Cardiac muscle cell (in vitro differentiated cells and primary cell): ENCODE measurements around the gene TCL1B. TPM values are rescaled to one million over a fixed set of nuclear protein-coding genes. Genes with fewer than 3 reads are reported as not detected.

Experiments
- DNase-seq, 2 donors: peaks; one replicate each; pipeline versions ENCODE4 v3.0.0 to v3.0.0-alpha.2; 2010 to 2017; ENCODE audit warnings: low read depth in 1 of 2, low spot score in 1 of 2
- H3K27ac ChIP-seq: fragments of 200-600 bp; sonication (generic); 2 replicates; pipeline ENCODE4 v1.5.1; 2016
- H3K27me3 ChIP-seq: fragments of 200-600 bp; sonication (generic); 2 replicates; pipeline ENCODE4 v1.6.0; 2016; ENCODE audit warnings: control low read depth
- H3K36me3 ChIP-seq: fragments of 200-600 bp; sonication (generic); 2 replicates; pipeline ENCODE4 v1.5.1; 2016; ENCODE audit warnings: control low read depth
- H3K4me1 ChIP-seq: fragments of 200-600 bp; sonication (generic); 2 replicates; pipeline ENCODE4 v1.8.1; 2017; ENCODE audit warnings: low read depth, mild to moderate bottlenecking, mixed run types
- H3K4me3 ChIP-seq: fragments of 200-600 bp; sonication (generic); 2 replicates; pipeline ENCODE4 v1.5.1; 2016; ENCODE audit warnings: mild to moderate bottlenecking
- H3K9me3 ChIP-seq: fragments of 200-600 bp; sonication (generic); 2 replicates; pipeline ENCODE4 v1.5.1; 2017; ENCODE audit warnings: low read depth, mild to moderate bottlenecking, control low read depth
- CTCF ChIP-seq: IDR thresholded peaks from 2 replicates; pipeline ENCODE4 v1.5.1; 2012; ENCODE audit warnings: low read depth, mild to moderate bottlenecking, low read length
- polyA plus RNA-seq: library from polyadenylated mRNA; unstranded; fragments of >200 nt; fragmentation: Nextera tagmentation; extraction: Ambion mirVana; gene quantifications from 2 replicates; pipeline ENCODE4 v1.2.1, GENCODE V29; 2016
- total RNA-seq: library from RNA; depleted of rRNA; stranded (reverse); fragments of >200 nt; gene quantifications from 2 replicates; pipeline ENCODE4 v1.2.3, GENCODE V29; 2016

TCL1B gene, protein sequence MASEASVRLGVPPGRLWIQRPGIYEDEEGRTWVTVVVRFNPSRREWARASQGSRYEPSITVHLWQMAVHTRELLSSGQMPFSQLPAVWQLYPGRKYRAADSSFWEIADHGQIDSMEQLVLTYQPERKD
- not detected in 2 replicates for total RNA-seq
- polyA plus RNA-seq: not detected in 2 replicates

DNA sequence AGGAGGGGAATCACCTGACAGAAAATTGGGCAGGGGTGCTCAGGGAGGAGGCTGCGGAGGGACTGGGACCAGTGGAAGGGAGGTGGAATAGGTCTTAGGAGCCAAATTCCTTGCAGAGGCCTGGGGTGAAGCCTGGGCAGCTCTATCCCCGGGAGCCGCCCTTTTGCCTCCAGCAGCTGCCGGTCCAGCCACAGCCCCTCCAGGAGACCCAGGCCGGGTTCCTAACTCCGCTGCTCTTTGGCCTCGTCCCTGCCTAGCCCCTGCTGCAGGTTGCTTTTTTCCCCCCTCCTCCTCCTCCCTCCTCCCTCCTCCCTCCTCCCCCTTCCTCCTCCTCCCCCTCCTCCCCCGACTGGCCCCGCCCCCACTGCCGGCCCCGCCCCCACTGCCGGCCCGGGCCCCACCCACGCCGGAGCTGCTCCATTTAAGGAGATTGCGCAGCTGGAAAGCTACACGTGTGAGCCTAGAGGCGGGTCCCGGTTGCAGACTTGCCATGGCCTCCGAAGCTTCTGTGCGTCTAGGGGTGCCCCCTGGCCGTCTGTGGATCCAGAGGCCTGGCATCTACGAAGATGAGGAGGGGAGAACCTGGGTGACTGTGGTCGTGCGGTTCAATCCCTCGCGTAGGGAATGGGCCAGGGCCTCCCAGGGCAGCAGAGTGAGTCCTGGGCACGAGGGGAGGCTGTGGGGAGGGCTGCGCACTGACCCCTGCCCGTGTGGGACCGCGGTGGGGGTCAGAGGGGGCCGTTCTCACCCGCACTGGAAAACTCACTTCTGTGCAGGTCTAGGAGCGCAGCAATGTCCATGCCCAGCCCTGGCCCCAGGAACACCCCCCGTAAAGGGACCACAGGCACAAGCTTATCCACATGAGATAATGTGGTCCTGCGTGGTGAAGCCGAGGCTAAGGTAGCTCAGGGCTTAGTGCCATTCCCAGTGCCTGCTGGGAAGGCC lies at the start of gene TCL1B:
TSS of gene TCL1B (plus strand) at position 449 of the 945 bp plus-strand sequence. CDS start at position 491, 42 bp downstream.
- H3K36me3 ChIP-seq: no peaks in the 10 kb centered on the region
- H3K4me1 ChIP-seq: no peaks in the 10 kb centered on the region
- TF ChIP-seq CTCF: no peak
- peaks cover 6% of the 10 kb centered on the region for H3K27me3 ChIP-seq
- no peaks in the 10 kb centered on the region for H3K9me3 ChIP-seq
- no peak within 1 kb of the TSS for H3K27ac ChIP-seq
- DNase-seq: no peak
- H3K4me3 ChIP-seq: no peak within 1 kb of the TSS

DNA sequence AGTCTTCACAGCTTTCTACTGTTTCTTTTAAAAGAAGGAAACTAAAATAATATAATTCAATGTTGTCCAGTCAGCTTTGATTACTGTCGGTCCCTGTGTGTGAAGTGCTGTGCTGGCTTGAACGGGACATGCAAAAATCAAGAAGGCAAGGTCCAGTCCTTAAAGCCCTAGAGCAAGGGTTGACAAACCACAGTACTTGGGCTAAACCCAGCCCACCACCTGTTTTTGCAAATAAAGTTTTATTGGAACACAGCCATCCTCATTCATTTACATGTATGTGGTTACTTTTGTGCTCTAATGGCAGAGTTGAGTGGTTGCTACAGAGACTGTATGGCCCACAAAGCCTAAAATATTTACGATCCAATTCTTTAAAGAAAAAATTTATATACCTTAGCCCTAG lies 41.2 kb upstream of the TCL1B start:
- Histone ChIP-seq H3K9me3 (no peaks in the 10 kb centered on the region), H3K27ac (no peak overlapping the region), H3K4me1 (no peaks in the 10 kb centered on the region), H3K36me3 (no peaks in the 10 kb centered on the region), H3K27me3 (no peaks in the 10 kb centered on the region), H3K4me3 (no peak overlapping the region)
- DNase-seq: no peak
- no peak for TF ChIP-seq CTCF

DNA sequence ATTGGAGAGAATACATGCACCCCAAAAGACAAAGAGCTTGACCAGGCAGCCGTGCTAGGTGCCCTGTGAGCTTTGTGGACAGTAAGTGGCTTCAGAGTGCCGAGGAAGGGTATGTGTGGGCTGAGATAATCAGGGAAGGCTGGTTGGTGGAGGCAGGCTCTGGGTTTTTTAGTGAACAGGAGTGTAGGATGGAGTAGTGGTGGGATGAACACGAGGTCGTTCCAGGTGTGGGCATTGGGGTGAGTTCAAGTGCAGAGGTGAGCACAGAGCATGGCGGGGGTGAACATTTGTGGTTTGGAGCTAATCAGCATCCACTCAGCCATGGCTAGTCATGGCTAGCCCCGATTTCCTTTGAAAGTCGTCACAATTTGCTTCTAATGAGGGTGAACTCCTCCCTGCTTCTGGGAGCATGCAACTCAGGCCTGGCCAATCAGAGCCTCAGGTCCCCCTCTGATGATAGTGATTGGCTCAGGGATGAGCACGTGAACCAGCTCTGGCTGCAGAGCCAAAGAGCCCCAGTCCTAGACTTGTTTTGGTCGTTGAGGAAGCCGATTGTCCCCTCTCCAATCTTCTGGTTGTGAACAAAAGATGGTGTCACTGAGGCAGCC lies 40.7 kb upstream of the TCL1B start:
- no peaks in the 10 kb centered on the region for H3K4me1 ChIP-seq

GRCh38 chr14:95647926-95648325 lies 38.3 kb upstream of the TCL1B start:
- H3K4me3 ChIP-seq: no peak overlapping the region
- no peaks in the 10 kb centered on the region for H3K9me3 ChIP-seq
- no peak for DNase-seq
- no peaks in the 10 kb centered on the region for H3K27me3 ChIP-seq
- no peak for TF ChIP-seq CTCF
- H3K27ac ChIP-seq: no peak overlapping the region
- H3K36me3 ChIP-seq: no peaks in the 10 kb centered on the region
- H3K4me1 ChIP-seq: no peaks in the 10 kb centered on the region

More for the DNA sequence above, 40.7 kb upstream of the TCL1B start:
- H3K36me3 ChIP-seq: no peaks in the 10 kb centered on the region
- H3K9me3 ChIP-seq: no peaks in the 10 kb centered on the region
- H3K27me3 ChIP-seq: no peaks in the 10 kb centered on the region
- no peak for DNase-seq
- H3K4me3 ChIP-seq: no peak overlapping the region
- no peak for TF ChIP-seq CTCF
- H3K27ac ChIP-seq: no peak overlapping the region

DNA sequence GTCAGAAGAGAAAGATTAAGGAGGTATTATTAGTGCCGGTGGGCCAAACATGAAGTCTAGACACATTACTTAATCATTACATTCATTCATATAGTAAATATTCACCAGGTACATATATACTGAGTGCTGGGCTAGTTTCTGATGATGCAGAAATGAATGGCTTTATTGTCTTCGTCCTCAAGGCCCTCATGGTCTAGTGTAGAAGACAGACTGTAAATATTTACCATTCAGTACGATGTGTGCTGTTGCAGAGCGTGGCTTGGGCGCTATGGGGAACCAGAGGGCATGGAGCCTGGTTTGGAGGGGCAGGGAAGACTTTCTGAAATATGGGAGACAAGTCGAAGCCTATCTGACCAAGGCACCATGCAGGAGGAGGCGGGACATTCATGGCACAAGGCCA lies 37.0 kb upstream of the TCL1B start:
- H3K4me1 ChIP-seq: no peaks in the 10 kb centered on the region
- no peak overlapping the region for H3K27ac ChIP-seq
- no peaks in the 10 kb centered on the region for H3K36me3 ChIP-seq
- DNase-seq: no peak
- H3K27me3 ChIP-seq: no peaks in the 10 kb centered on the region
- no peak for TF ChIP-seq CTCF
- no peak overlapping the region for H3K4me3 ChIP-seq
- H3K9me3 ChIP-seq: no peaks in the 10 kb centered on the region
